Measurements from ENCODE around the gene SBK2.
"Not testable (repeated sequence)": the region's sequence is repeated elsewhere in the genome, so short reads cannot be mapped to it uniquely, and the experiment has no call there.

Gene SBK2

DNA sequence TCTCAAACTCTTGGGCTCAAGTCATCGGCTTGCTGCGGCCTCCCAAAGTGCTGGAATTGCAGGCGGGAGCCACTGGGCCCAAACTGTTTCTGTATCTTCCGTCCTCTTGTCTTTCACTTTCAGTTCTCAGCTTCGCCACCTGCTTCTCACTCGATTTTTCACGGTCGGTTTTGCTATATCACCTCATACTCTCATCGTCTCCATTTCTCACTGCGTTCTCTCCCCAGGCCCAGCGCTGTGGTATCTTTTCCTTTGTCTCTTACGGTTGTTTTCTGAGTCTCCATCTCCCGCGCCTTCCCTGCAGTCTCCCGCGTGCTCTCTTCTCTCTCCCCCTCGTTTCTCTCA is 33.8 kb downstream of the SBK2 start:
- FAIRE-seq: no peak
- no peak for DNase-seq (ENCODE audit: low spot score)

DNA sequence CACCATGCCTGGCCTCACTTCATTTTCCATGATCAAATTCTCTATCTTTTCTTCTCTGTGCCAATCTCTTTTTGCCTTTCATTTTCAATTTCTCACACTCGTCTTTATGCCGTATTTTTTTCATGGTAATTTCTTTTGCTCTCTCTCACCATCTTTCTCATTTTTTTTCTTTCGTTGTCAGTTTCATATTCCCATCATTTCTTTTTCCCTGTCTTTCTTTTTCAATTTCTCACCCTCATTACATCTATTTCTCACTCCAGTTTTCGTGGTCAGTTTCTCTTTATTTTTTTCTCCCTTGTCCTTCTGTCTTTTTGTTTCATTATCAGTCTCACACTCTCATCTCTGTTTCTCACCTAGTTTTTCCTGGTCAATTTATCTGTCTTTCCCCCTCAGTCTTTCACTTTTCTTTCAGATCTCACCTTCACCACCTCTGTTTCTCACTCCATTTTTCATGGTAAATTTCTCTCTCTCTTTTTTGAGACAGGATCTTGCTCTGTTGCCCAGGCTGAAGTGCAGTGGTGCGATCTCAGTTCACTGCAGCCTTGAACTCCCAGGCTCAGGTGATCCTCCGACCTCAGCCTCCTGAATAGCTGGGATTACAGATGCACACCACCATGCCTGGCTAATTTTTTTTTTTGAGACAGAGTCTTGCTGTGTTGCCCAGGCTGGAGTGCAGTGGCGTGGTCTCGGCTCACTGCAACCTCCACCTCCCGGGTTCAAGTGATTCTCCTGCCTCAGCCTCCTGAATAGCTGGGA is 34.6 kb downstream of the SBK2 start:
- FAIRE-seq: no peak

DNA sequence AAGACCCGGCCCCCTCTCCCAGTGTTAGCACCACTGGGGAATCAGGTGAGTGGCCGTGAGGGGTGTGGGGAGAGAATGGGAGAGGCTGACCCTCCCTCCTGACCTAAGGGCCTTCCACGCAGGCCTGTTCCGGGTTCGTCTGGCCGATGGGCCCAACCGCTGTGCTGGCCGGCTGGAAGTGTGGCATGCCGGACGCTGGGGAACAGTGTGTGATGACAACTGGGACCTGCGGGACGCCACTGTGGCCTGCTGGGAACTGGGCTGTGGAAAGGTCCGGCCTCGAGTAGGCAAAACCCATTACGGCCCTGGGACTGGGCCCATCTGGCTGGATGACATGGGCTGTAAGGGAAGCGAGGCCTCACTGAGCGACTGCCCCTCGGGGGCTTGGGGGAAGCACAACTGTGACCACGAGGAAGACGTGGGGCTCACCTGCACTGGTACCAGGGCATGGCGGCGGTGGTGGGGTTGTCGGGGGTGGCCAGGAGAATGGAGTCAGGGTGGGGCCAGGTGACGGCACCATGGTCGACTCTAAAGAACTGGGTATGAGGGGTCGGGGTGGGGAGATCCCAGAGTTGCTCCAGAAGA is 36.5 kb downstream of the SBK2 start:
- DNase-seq (ENCODE audit: low spot score): no peak

More for the DNA sequence above, 34.6 kb downstream of the SBK2 start:
- DNase-seq (ENCODE audit: low spot score): no peak

GRCh38 chr19:55498246-55498840 is 38.6 kb downstream of the SBK2 start:
- FAIRE-seq (no peak), DNase-seq (ENCODE audit: low spot score) (no peak)

More for the DNA sequence above, 36.5 kb downstream of the SBK2 start:
- no peak for FAIRE-seq

DNA sequence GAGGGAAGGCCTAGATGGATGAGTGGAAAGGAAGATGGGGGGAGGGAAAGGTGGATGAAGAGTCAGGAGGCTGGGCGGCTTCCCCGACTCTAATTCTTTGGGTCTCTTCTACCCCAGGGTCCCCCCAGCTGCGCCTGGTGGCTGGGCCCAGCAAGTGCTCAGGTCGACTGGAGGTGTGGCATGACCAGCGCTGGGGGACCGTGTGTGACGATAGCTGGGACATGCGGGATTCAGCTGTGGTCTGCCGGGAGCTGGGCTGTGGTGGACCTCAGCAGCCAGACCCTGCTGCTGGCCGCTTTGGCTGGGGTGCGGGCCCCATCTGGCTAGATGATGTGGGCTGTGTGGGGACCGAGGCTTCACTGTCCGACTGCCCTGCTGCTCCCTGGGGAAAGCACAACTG is 39.2 kb downstream of the SBK2 start:
- DNase-seq (ENCODE audit: low spot score): no peak
- no peak for FAIRE-seq

DNA sequence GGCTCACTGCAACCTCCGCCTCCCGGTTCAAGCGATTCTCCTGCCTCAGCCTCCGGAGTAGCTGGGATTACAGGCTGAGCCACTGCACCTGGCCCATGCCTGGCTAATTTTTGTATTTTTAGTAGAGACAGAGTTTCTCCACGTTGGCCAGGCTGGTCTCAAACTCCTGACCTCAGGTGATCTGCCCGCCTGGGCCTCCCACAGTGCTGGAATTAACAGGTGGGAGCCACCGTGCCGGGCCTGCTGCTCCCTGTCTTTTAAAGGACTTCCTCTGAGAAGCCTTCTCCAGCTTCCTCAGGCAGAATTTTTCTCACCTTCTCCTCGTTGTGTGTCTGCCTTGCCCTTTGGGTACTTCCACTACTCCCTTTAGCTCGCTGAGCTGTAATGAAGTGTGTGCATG is 40.1 kb downstream of the SBK2 start:
- DNase-seq (ENCODE audit: low spot score); FAIRE-seq: not testable (repeated sequence)

DNA sequence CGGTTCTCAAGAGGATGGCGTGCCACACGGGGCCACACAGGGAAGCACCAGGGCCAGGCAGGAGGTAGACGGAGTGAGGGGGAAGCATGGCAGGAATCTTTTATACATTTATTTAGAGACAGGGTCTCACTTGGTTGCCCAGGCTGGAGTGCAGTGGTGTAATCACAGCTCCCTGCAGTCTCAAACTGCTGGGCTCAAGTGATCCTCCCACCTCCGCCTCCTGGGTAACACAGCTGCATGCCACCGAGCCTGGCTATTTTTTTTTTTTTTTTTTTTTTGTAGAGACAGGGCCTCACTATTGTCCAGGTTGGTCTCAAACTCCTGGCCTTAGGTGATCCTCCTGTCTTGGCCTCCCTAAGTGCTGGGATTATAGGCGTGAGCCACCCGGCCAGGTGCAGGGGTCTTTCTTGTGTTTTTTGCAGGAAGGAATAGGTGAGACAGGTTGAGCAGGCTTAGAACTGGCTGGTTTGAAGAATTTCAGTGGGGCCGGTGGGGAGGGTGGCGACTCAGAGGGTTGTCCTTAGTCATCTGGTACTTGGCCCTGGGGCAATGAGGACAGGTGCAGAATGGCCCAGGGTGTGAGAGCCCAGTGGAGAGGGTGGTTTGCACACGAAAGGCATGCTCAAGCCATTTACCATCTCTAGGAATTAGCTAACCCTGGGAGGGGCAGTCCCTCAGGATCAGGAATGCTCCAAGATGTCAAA is 41.1 kb downstream of the SBK2 start:
- DNase-seq (ENCODE audit: low spot score): no peak

GRCh38 chr19:55494172-55494761 is 42.7 kb downstream of the SBK2 start:
- DNase-seq (ENCODE audit: low spot score): no peak

More for the DNA sequence above, 41.1 kb downstream of the SBK2 start:
- FAIRE-seq: no peak

GRCh38 chr19:55493645-55494171 is 43.2 kb downstream of the SBK2 start:
- no peak for DNase-seq (ENCODE audit: low spot score)
- FAIRE-seq: no peak

More at GRCh38 chr19:55494172-55494761, 42.7 kb downstream of the SBK2 start:
- FAIRE-seq: no peak

DNA sequence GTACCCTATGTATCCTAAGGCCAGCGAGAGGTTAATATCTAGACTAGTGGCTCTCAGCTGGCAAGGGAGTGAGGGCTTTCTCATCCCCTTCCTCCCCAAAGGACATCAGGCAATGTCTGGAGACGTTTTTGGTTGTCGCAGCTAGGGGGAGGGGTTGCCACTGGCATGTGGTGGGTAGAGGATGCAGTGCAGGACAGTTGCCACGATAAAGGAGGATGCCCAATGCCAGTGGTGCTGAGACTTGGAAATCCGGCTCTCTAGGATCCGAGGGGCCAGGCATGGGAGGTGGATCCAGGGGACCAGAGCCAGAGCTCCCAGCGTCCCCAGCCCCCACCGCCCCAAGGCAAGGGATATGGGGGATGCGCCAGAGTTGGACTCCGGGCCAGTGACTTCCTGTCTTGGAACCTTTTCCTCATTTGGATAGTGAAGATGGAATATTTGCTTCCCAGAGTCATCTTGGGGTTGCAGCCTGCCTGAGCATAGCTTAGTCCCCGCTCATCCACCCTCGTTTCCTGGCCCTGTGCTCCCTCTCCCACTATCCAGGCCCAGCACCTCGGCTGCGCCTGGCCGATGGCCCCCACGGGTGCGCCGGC is 43.8 kb downstream of the SBK2 start:
- FAIRE-seq (no peak), DNase-seq (ENCODE audit: low spot score) (no peak)

GRCh38 chr19:55492362-55492944 is 44.5 kb downstream of the SBK2 start:
- no peak for FAIRE-seq
- no peak for DNase-seq (ENCODE audit: low spot score)

DNA sequence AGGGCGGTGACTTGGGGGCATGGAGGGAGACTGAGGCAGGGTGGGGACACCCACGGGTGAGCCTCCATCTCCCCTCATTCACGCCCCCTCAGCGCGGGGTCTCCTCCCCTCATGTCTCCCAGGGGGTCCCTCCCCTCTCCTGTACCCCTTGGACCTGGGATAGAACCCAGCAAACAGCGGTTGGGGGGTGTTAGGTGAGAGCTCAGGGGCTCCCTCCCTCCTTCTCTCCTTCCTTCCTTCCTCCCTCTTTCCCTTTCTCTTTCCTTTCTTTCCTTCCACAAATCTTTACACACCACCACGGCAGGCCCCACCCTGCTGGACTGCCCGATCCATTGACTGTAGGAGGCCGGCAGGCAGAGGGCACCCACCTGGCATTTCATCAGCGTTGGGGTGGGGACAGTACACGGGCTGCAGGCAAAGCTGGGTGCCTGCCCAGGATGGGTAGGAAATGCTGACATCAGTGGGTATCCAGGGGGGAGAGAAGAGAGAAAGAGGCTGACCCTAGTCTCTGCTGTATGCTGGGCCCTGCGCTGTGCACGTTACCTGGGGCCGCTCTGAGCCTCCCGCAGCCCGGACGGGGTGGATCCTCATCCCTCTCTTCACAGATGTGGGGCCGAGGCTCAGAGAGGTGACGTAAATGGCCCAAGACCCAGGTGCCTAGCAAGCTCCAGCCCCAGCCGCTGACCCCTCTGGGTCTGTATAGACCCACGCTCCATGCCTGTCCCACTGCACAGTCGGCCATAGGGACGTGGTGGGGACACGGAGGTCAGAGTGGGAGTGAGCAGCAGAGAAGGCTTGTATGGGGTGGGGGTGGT is 45.2 kb downstream of the SBK2 start:
- DNase-seq (ENCODE audit: low spot score) (no peak), FAIRE-seq (no peak)

DNA sequence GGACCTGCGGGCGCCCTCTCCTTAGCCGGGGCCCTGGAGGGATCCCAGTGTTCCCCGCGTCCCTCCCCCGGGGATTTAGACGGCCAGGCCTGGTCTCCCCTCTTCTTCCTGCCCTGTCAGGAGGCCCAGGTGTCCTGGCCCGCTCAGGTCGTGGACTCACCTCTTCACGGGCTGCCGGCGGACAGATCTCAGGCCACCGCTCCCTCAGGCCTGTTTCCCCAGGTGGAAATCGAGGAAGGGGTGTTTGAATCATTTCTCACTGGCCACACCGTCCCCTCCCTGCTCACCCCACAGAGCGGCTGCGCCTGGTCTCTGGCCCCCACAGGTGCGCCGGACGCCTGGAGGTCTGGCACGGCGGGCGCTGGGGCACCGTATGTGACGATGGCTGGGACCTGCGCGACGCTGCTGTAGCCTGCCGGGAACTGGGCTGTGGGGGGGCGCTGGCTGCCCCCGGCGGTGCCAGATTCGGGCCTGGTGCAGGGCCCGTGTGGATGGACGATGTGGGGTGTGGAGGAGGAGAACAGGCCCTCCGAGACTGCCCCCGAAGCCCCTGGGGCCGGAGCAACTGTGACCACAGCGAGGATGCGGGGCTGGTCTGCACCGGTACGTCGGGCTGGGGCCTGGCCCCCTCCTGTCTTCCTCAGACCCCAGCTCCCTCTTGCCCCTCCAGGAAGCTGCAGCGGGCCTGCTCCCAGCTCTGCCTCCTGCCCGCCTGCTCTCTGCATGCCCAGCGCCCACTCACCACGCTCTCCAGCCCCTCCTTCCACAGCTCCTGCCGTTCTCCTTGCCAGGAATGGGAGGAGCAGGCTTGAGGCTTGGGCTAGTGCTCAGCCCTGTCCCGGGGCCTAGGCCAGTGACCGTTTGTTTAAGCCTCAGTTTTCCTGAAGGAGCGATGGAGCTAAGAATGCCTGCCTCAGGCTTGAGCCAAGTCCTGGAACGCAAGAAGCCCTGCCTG is 46.2 kb downstream of the SBK2 start:
- FAIRE-seq (no peak), DNase-seq (ENCODE audit: low spot score) (no peak)

DNA sequence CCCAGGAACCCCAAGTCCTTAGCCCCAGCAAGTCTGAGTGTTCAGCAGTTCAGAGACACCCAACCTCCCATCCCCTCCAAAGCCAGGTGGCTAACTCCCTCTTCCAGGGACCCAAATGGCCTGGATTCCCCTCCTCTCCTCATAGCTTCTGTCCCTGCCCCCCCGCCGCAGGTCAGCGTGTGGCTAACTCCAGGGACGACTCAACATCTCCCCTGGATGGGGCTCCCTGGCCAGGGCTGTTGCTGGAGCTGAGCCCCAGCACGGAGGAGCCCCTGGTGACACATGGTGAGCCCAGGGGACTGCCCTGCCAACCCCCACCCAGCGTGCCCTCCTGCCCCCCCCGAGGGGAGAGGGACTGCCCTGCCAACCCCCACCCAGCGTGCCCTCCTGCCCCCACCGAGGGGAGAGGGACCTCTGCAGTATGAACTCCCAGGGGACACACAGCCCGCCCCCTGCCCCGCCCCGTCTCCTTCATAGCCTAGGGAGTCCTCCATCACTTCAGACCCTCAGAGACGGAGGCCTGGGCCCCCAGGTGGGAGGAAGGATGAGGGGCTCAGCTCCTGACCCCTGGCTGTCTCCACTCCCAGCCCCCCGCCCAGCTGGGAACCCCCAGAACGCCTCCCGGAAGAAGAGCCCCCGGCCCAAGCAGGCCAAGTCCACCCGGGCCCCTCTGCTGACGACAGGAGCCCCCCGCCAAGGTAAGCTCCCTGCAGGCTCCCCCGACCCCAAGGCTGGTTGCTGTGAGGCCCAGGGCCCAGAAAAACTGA is 47.0 kb downstream of the SBK2 start:
- FAIRE-seq: no peak

DNA sequence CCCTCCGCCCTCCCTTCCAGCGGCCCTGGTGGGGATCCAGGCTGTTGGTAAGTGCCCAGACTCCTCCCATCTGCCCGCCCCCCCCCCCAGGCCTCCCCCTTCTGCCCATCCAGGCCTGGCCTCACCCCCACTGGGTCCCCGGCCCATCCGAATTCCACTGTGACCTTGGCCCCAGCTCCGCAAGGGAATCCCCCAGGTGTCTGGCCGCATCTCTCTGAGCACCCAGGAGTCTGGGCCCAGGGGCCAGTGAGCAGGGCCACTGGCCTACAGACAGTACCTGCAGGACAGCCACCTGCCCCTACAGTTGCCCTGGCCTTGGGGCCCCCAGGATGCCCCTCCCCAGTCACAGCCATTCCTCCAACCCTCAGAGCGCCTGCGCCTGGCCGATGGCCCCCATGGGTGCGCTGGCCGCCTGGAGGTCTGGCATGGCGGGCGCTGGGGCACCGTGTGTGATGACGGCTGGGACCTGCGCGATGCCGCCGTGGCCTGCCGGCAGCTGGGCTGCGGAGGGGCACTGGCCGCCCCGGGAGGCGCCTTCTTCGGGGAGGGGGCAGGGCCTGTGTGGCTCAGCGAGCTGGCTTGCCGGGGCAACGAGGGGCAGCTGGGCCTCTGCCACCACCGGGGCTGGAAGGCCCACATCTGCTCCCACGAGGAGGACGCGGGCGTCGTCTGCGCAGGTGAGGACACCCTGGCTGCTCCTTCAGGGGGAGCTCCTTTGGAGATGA is 47.8 kb downstream of the SBK2 start:
- no peak for FAIRE-seq

More for the DNA sequence above, 47.0 kb downstream of the SBK2 start:
- no peak for DNase-seq (ENCODE audit: low spot score)

DNA sequence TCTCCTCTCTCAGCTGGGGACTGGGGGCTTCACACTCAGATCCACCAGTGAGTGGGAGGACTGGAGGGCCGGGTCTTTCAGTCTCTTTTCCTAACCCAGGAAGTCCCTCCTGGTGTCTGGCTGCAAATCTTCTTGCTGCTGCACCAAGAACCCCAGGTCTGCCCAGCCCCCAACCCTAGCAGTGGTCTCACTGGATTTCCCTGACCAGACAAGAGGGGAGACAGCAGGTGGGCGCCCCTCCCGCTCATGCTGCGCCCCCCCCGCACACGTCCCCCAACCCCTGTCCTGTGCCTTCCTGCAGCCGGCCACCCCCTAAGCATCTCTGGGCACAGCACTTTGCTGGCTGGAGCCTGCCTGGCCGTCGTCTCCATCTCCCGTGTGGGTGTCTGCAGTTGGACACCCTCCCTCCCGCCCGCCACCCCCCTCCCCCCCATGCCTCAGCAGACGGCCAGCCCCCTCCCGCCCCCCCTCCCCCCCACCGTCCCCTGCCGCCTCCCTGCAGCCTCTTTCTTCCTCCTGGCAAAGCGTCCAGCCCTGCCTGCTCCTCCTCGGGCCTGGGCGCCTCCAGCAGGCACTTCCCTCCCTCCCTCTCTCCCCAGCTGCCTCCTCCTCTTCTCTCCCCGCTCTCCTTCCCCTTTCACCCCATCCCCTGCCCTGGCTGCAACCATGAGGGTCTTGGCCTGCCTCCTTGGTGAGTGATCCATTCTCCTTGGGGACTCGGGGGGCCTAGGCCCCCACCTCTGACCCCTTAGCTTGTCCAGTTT is 48.8 kb downstream of the SBK2 start, which contains the start of gene SSC5D:
Gene SSC5D, plus strand, starts transcription at position 513 of the 764 bp plus-strand sequence. Its CDS starts 154 bp downstream, at position 667.
- FAIRE-seq (no peak), DNase-seq (ENCODE audit: low spot score) (peak; percentile 43)

More for the DNA sequence above, 47.8 kb downstream of the SBK2 start:
- no peak for DNase-seq (ENCODE audit: low spot score)

All from urothelium cell line (cell line).